ENCODE data around the gene OR4P4.

The OR4P4 gene

GRCh38 chr11:55634813-55635212 is at the start of gene OR4P4:
OR4P4 (plus strand) TSS chr11:55635113.
- DNase-seq = no peak

DNA sequence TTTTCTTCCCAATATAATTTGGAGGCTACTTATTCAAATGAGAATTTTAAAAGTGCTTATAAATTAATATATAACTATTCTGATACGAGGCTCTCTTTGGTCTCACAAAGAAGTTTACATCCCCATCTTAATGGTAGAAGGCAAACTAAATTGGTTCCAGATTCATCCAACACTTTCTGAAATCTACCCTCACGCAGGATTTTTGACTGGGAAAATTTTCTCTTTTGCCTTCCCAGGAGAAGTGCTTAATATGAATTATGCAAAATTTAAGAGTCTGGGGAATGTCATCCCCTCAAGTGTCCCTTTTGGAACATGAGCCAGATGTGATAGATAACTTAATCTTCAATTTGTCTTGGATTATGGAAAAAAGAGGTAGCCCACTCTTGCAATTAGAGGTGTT is 27.4 kb upstream of the OR4P4 start, which contains the start of gene OR4C11:
TSS of gene OR4C11 (minus strand) at position 101 of the 400 bp plus-strand sequence. CDS start 3,272 bp downstream, outside the sequence.
- DNase-seq = no peak

- DNase-seq = no peak
These were observed 10.4 kb upstream of the OR4P4 start for GRCh38 chr11:55624531-55624930.

DNA sequence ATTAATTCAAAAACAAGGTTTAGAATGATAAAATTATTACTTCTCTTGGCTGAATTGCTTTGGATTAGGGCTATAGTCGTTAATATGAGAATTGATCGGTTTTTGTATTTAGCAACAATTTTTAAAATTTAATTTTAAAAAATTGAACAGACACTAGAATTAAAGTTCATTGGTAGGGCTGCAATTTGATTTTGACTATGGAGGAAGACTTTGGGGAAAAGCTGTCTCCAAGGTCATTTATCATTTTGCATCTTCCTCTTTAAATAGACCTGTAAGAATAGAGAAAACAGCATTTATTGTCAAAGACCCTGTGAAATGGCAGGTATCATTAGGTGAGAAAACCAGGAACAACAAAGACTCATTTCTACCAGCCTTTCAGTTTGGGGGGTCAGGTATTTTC is 13.1 kb downstream of the OR4P4 start, which contains the start of gene OR4S2:
TSS of gene OR4S2 (plus strand) at position 301 of the 400 bp plus-strand sequence. CDS start 2,577 bp downstream, outside the sequence.
- DNase-seq = no peak

DNA sequence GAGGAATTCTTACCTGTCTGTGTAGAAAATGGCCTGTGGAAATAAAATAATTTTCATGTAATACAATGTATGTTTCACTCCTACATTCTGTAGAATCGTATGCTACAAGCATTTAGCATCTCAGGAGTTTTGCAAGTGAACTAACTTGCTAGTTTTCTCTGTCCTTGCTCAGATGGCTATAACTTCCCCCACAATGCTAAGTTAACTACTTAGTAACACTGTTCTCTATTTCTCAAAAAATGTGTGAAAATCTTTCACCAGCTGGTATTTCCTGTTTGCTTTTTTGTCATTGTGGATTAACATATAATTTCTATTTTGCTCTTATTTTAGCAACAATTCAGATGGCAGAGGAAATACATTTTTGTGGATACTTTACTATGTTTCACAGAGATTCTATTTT is 17.6 kb downstream of the OR4P4 start:
- no peak for DNase-seq

- DNase-seq = no peak
These were observed 20.2 kb downstream of the OR4P4 start for GRCh38 chr11:55655096-55655495.

- no peak for DNase-seq
These were observed 23.2 kb downstream of the OR4P4 start for GRCh38 chr11:55658031-55658573.

- DNase-seq = no peak
These were observed 23.7 kb downstream of the OR4P4 start for GRCh38 chr11:55658608-55659007.

GRCh38 chr11:55661901-55662300 is 27.0 kb downstream of the OR4P4 start, which contains the start of gene OR4C6:
OR4C6 (plus strand) TSS chr11:55662201; CDS start chr11:55665167, 2,966 bp downstream.
- DNase-seq = no peak

GRCh38 chr11:55669376-55669775 is 34.5 kb downstream of the OR4P4 start:
- no peak for DNase-seq

DNA sequence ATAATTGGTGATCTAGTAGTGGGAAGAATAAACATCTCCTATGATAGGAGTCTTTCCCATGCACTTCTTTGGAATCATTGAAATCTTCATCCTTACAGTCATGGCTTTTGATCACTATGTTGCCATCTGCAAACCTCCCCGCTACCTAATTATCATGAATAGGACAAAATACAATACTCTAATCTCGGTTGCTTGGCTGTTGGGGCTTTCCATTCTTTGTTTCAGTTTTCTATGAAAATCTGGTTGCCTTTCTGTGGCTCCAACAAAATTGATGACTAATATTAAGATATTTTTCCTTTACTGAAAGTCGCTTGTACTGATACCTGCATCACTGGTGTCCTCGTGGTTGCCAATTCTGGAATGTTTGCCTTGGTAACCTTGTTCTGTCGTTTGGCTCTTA is 38.9 kb downstream of the OR4P4 start:
- no peak for DNase-seq

All from stimulated activated CD4-positive, alpha-beta T cell treated with anti-CD3 and anti-CD28 coated beads, Interleukin-12 subunit alpha, Interleukin-12 subunit beta, amount 100 ng/mL, for 4 hours (primary cell).